Omental fat pad (tissue), 4 donors: ENCODE data around the gene EPS15. TPM values are rescaled to one million over a fixed set of nuclear protein-coding genes. Genes with fewer than 3 reads are reported as not detected.
"Not testable (repeated sequence)": the region's sequence is repeated elsewhere in the genome, so short reads cannot be mapped to it uniquely, and the experiment has no call there.

Experiments used
- ATAC-seq: fragments of 150-250 bp; one replicate; pipeline ENCODE4 v1.9.1; 2016; ENCODE audit warnings: mild to moderate bottlenecking, moderate library complexity; ENCODE audit not compliant: low FRiP score
- DNase-seq: peaks from one replicate; pipeline ENCODE4 v3.0.0-alpha.2; 2019; ENCODE audit warnings: low spot score
- total RNA-seq, 4 donors: library from RNA; depleted of rRNA; stranded (reverse); fragments of >200 nt; gene quantifications; one replicate each; pipeline ENCODE4 v1.1.0, GENCODE V29; 2016
- TF ChIP-seq, protein P1 (sequence below), 3 donors: fragments of 450-650 bp; IDR thresholded peaks; one replicate each; pipeline ENCODE4 v1.5.1; 2016 to 2017; ENCODE audit warnings: antibody characterized with exemption in 3 of 3, mild to moderate bottlenecking in 3 of 3, moderate library complexity in 2 of 3

EPS15 gene
- total RNA-seq, 4 donors from 2014 or later = 83.1 to 186 (median 92.9) TPM

DNA sequence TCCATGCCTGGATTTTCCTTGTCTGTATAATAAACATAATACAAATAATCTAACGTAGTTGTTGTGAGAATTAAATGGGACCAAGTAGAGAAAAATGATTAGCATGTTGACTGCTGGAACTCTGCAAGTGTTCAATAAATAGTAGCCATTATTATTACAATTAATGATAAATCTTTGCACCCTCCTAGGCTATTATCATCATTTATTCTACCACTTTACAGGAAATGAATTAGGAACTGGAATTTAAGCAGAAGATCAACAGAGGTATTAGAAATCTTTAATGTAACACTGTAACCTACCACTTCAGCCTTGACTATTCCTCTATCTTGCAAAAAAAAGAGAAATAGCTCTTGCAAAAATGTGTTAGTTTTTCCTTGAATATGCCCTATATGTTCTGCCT lies 126.8 kb downstream of the EPS15 start:
- no peak for DNase-seq
- TF ChIP-seq, protein P1, sequence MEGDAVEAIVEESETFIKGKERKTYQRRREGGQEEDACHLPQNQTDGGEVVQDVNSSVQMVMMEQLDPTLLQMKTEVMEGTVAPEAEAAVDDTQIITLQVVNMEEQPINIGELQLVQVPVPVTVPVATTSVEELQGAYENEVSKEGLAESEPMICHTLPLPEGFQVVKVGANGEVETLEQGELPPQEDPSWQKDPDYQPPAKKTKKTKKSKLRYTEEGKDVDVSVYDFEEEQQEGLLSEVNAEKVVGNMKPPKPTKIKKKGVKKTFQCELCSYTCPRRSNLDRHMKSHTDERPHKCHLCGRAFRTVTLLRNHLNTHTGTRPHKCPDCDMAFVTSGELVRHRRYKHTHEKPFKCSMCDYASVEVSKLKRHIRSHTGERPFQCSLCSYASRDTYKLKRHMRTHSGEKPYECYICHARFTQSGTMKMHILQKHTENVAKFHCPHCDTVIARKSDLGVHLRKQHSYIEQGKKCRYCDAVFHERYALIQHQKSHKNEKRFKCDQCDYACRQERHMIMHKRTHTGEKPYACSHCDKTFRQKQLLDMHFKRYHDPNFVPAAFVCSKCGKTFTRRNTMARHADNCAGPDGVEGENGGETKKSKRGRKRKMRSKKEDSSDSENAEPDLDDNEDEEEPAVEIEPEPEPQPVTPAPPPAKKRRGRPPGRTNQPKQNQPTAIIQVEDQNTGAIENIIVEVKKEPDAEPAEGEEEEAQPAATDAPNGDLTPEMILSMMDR (IDR thresholded peaks at IDR 0.05) = no peak
- no peak for ATAC-seq

DNA sequence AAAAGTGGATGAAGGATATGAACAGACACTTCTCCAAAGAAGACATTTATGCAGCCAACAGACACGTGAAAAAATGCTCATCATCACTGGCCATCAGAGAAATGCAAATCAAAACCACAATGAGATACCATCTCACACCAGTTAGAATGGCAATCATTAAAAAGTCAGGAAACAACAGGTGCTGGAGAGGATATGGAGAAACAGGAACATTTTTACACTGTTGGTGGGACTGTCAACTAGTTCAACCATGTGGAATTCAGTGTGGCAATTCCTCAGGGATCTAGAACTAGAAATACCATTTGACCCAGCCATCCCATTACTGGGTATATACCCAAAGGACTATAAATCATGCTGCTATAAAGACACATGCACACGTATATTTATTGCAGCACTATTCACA lies 128.4 kb downstream of the EPS15 start:
- DNase-seq, ATAC-seq: not testable (repeated sequence)

DNA sequence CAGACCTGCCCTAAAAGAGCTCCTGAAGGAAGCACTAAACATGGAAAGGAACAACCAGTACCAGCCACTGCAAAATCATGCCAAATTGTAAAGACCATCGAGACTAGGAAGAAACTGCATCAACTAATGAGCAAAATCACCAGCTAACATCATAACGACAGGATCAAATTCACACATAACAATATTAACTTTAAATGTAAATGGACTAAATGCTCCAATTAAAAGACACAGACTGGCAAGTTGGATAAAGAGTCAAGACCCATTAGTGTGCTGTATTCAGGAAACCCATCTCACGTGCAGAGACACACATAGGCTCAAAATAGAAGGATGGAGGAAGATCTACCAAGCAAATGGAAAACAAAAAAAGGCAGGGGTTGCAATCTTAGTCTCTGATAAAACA lies 131.8 kb downstream of the EPS15 start:
- DNase-seq, ATAC-seq: not testable (repeated sequence)

DNA sequence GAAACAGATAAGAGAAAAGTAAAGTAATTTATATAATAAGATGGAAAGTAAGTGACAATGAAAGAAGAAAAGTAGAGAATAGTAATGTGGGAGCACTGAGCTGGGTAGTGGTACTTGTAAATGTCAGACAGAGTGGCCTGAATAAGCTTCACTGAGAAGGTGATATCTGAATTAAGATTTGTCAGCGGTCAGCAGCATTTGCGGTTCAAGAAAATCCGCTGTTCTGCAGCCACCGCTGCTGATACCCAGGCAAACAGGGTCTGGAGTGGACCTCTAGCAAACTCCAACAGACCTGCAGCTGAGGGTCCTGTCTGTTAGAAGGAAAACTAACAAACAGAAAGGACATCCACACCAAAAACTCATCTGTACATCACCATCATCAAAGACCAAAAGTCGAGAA lies 132.8 kb downstream of the EPS15 start:
- not testable (repeated sequence) for ATAC-seq

GRCh38 chr1:51385776-51386175 lies 133.3 kb downstream of the EPS15 start:
- TF ChIP-seq, protein P1 (IDR thresholded peaks at IDR 0.05) = no peak
- no peak for DNase-seq
- ATAC-seq = no peak

More for the DNA sequence above, 132.8 kb downstream of the EPS15 start:
- DNase-seq = not testable (repeated sequence)

DNA sequence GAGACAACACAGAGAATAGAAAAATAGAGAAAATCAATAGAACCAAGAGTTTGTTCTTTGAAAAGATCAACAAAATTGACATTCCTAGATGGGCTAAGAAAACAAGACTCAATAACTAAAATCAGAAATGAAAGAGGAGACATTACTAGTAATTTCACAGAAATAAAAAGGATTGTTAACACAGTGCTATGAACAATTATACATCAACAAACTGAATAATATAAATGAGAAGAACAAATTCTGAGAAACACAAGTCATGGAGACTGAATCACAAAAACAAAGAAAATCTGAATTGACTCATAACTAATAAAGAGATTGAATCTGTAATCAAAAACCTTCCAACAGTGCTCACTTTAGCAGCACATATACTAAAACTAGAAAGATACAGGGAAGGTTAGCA lies 137.1 kb downstream of the EPS15 start:
- no peak for ATAC-seq
- TF ChIP-seq, protein P1 (IDR thresholded peaks at IDR 0.05) = no peak
- DNase-seq = no peak

GRCh38 chr1:51380936-51381335 lies 138.1 kb downstream of the EPS15 start:
- TF ChIP-seq, protein P1 (IDR thresholded peaks at IDR 0.05) = no peak

GRCh38 chr1:51378871-51379270 lies 140.2 kb downstream of the EPS15 start:
- ATAC-seq (no peak), DNase-seq (no peak)
- TF ChIP-seq, protein P1 (IDR thresholded peaks at IDR 0.05) = no peak

More at GRCh38 chr1:51380936-51381335, 138.1 kb downstream of the EPS15 start:
- ATAC-seq = no peak
- no peak for DNase-seq

DNA sequence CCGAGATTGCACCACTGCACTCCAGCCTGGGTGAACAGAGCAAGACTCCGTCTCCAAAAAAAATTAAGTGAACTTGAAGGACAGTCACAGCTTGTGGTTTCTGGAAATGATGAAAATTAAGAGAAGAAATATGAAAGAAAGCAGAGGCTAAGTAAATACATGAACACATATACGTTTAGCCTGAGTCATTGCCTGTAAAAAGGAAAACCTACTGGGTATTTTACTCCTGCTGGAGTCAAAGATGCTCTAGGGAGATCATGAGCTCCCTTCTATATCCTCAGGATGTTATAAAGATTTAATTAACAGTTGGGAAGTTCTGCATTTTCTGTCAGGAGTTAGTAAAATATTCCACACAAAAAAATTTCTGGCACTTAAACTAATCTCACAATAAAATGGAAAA lies 145.2 kb downstream of the EPS15 start:
- DNase-seq (no peak), ATAC-seq (no peak)
- TF ChIP-seq, protein P1 (IDR thresholded peaks at IDR 0.05) = no peak
